HG03439 (cell line): ENCODE results near the gene PFN3.

Experiments used
- ATAC-seq: cut with Tn5 transposase; IDR thresholded peaks from one replicate; pipeline ENCODE4 v1.9.1; 2021; ENCODE audit warnings: mild to moderate bottlenecking, moderate library complexity; ENCODE audit not compliant: unreplicated experiment

Gene PFN3

GRCh38 chr5:177438468-177438867 lies 38.0 kb upstream of the PFN3 start:
- ATAC-seq: no peak

- no peak for ATAC-seq
Measured at GRCh38 chr5:177437623-177438022, 37.2 kb upstream of the PFN3 start.

- ATAC-seq: no peak
Measured at GRCh38 chr5:177435847-177436536, 35.5 kb upstream of the PFN3 start.

GRCh38 chr5:177434942-177435738 lies 34.7 kb upstream of the PFN3 start:
- ATAC-seq: no peak

DNA sequence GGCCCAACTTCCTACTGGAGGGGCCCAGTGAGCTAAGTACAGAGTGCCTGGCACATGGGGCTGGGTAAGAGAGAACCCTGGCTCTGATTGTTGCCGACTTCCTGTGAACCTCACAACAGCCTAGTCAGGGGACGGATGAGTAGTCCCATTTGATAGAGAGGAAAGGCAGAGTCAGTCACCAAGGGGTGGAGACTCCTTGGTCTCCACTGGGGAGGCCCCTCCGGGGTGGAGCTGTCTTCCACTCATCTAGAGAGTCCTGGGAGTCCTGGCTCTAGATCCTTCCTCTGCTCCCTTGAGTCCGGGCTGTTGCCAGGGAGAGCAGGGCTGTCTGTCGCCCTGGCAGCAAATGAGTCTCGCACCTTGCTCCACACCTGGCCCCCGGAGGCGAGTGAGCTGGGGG lies 34.0 kb upstream of the PFN3 start:
- no peak for ATAC-seq

GRCh38 chr5:177433658-177434217 lies 33.3 kb upstream of the PFN3 start:
- no peak for ATAC-seq

DNA sequence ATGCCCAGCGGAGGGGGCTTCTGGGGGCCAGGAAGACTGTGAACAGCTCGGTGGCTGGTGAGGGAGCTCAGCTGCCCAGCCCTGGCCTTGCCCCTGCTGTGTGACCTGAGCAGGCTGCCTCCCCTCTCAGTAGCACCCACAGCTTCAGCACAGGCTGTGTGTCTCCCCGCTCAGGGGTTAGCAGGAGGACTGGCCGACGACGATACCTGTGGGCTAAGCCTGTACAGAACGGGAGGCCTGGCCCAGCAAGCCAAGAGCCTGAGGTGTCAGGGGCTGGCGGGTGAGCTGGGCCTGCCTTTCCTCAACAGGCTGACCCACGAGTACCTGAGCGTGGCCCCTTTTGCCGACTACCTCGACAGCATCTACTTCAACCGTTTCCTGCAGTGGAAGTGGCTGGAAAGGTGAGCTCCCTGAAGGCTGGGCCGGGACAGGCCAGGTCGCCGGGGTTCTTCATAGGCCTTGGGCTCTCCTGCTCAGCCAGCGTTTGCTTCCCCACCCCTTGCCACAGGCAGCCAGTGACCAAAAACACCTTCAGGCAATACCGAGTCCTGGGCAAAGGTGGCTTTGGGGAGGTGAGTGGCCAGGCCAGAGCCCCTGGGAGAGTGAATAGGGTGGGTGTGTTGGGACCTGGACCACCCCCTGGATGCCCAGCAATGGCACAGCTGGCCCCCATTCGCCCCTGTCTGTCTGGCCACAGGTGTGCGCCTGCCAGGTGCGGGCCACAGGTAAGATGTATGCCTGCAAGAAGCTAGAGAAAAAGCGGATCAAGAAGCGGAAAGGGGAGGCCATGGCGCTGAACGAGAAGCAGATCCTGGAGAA lies 32.6 kb upstream of the PFN3 start:
- ATAC-seq: no peak

GRCh38 chr5:177432143-177432838 lies 31.8 kb upstream of the PFN3 start:
- no peak for ATAC-seq

DNA sequence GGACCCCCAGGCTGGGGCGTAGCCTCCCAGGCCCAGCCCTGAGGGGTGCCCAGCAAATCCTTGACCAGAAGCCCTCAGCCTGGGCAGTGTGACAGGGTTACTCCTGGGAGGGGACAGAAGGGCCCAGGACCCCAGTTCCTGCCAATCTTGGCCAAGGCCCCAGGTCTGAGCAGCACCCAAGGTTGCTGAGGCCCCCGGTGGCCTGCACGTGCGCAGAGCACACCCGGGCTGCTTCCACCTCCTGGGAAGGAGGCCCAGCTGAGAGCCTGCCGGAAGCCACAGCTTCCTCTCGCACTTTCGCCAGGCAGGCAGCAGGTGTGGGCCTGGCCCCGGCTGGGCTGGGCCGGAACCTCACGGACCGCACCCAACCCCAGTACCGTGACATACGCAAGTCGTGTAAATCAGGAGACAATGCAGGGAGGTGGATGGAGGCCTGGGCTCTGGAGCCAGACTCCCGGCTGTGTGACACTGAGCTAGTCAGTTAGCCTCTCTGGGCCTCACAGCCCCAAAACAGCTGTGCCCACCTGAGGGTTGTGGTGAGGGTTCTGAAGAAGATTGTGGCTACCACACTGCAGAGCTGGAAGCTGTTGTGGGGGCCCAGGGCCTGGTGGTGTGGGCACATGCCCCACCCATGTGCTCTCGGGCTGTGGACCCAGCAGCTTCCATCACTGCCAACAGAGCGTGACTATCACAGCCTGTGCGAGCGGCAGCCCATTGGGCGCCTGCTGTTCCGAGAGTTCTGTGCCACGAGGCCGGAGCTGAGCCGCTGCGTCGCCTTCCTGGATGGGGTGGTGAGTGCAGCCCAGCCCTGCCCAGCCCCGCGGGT lies 31.1 kb upstream of the PFN3 start:
- ATAC-seq: peak; percentile 33

DNA sequence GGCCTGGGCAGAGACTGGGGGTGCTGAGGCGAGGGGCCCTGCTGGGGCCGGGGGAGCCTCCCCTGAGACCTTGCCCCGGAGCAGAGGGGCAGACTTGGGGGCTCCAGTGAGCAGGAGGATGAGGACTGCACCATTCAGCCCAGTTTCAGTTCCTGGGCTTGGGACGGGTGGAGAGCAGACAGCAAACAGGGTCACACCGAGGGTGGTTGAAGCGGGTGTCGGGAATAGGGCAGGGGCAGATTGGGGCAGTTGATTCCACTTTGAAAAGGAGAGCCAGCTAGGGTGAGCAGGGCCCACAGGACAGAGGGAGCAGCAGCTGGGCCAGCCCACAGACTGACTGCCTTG lies 30.5 kb upstream of the PFN3 start:
- ATAC-seq: no peak

- no peak for ATAC-seq
Measured at GRCh38 chr5:177430140-177430951, 29.9 kb upstream of the PFN3 start.

- ATAC-seq: no peak
Measured at GRCh38 chr5:177429248-177430040, 29.0 kb upstream of the PFN3 start.

- no peak for ATAC-seq
Measured at GRCh38 chr5:177428574-177429217, 28.2 kb upstream of the PFN3 start.

- no peak for ATAC-seq
Measured at GRCh38 chr5:177427919-177428573, 27.6 kb upstream of the PFN3 start.

DNA sequence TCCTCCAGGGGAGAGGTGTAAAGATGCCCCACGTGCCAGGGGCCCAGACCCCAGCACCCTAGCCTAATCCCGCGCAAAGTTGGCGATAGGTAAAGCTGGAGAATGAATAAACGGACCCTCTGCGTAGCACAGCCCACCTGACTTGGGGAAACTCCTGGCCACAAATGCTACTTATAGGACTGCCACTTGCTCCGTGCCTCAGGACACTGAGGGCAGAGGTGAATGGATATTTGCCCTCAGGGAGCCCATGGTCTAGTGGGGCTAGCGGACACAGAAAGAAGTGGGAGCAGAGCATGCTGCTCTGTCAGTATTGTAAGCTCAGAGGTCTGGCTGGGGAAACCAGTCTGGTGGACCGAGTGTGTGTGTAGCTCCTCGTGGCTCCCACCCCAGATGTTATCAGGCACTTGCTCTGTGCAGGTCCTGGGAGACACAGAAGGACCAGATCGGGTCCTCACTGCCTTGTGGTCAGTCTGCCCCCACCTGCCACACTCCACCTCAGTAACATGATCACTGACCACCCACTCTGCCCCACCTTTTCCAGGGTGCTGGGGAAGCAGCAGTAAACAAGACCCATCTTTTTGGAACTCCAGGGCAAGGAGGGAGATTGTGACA lies 26.9 kb upstream of the PFN3 start:
- no peak for ATAC-seq

GRCh38 chr5:177426566-177427210 lies 26.2 kb upstream of the PFN3 start, which contains the start of gene GRK6:
Gene GRK6 (plus strand): TSS chr5:177426676. CDS start chr5:177426846, 170 bp downstream.
- ATAC-seq: peak; percentile 4
